ENCODE measurements around the gene DENND2A.
"Not testable (repeated sequence)": the region's sequence is repeated elsewhere in the genome, so short reads cannot be mapped to it uniquely, and the experiment has no call there.

Gene DENND2A

GRCh38 chr7:140673063-140673773 lies 32.6 kb upstream of the DENND2A start:
- peak; percentile 23 to 63 (median 46) for DNase-seq

GRCh38 chr7:140672382-140673062 lies 31.9 kb upstream of the DENND2A start, which contains the start of gene ADCK2:
ADCK2 (plus strand) TSS chr7:140672945; CDS start chr7:140673331, 386 bp downstream.
- DNase-seq = peak; percentile 23 to 60 (median 41)

GRCh38 chr7:140671966-140672365 lies 31.4 kb upstream of the DENND2A start:
- no peak for DNase-seq

- DNase-seq = no peak
Observed at GRCh38 chr7:140670343-140670935, 29.8 kb upstream of the DENND2A start.

- DNase-seq = not testable (repeated sequence)
Observed at GRCh38 chr7:140669862-140670261, 29.2 kb upstream of the DENND2A start.

- DNase-seq = no peak
Observed at GRCh38 chr7:140669352-140669751, 28.7 kb upstream of the DENND2A start.

GRCh38 chr7:140668641-140669040 lies 28.0 kb upstream of the DENND2A start:
- no peak for DNase-seq

GRCh38 chr7:140667476-140667875 lies 26.9 kb upstream of the DENND2A start:
- DNase-seq = no peak

- DNase-seq = not testable (repeated sequence)
Observed at GRCh38 chr7:140662938-140663337, 22.3 kb upstream of the DENND2A start.

GRCh38 chr7:140661124-140661523 lies 20.5 kb upstream of the DENND2A start:
- no peak for DNase-seq

GRCh38 chr7:140659856-140660255 lies 19.2 kb upstream of the DENND2A start:
- DNase-seq = no peak

GRCh38 chr7:140657891-140658290 lies 17.3 kb upstream of the DENND2A start:
- DNase-seq = no peak

GRCh38 chr7:140656548-140657515 lies 16.2 kb upstream of the DENND2A start:
- no peak for DNase-seq

GRCh38 chr7:140655511-140656408 lies 15.1 kb upstream of the DENND2A start:
- no peak for DNase-seq

GRCh38 chr7:140654661-140655060 lies 14.0 kb upstream of the DENND2A start:
- no peak for DNase-seq

GRCh38 chr7:140654109-140654387 lies 13.4 kb upstream of the DENND2A start:
- DNase-seq = no peak

GRCh38 chr7:140653319-140654108 lies 12.9 kb upstream of the DENND2A start:
- no peak for DNase-seq

GRCh38 chr7:140650367-140650766 lies 9.8 kb upstream of the DENND2A start:
- DNase-seq = no peak

GRCh38 chr7:140649556-140650205 lies 9.1 kb upstream of the DENND2A start:
- no peak for DNase-seq

- peak in 1 of 4 experiments; percentile 12 for DNase-seq
Observed at GRCh38 chr7:140646931-140647647, 6.5 kb upstream of the DENND2A start.
